ENCODE results near the gene SLC19A1.

DNA sequence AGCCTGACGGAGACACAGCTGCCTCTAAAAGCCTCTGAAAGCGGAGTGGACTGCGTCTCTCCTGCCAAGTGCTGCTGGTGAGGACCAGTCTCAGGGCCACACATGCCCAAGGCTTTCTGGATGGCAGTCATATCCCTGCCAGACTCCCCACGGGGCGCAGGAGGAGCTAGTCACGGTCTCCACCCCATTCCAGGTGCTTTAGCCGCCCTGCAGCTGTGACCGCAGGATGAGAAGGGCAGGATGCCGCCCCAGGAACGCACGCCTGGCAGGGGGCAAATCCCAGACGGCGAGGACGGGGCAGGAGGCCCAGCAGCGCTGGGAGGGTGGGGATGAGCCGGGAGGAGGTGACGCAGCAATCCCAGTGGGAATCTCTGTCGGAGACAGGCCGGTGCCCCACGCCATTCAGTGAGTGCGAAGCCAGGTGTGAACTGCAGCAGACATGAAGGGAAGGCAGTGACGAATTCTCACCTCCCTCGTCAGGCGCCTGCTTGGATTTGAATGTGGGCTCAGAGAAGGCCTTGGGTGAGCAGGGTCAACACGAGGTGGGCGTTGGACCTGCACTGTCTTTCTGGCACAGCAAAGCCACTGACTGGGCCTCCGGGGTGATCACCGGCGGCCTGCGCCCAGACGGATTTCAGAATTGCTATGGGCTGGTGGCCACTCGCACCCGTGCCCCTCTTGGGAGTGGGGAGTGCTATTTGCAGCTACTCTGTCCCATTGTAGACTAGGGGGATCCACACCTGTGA lies 38.5 kb upstream of the SLC19A1 start:
- TF ChIP-seq MXI1 (IDR thresholded peaks at IDR 0.05; ENCODE audit: low read depth, low read length) = no peak
- TF ChIP-seq, protein P1, sequence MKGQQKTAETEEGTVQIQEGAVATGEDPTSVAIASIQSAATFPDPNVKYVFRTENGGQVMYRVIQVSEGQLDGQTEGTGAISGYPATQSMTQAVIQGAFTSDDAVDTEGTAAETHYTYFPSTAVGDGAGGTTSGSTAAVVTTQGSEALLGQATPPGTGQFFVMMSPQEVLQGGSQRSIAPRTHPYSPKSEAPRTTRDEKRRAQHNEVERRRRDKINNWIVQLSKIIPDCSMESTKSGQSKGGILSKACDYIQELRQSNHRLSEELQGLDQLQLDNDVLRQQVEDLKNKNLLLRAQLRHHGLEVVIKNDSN (IDR thresholded peaks at IDR 0.05; ENCODE audit: borderline replicate concordance, low read depth) = no peak
- no peak for TF ChIP-seq YY1 (IDR thresholded peaks at IDR 0.05; ENCODE audit: low read depth)
- no peak for TF ChIP-seq SMC3 (IDR thresholded peaks at IDR 0.05; ENCODE audit: low read depth, low read length)
- TF ChIP-seq JUND (IDR thresholded peaks at IDR 0.05) = no peak
- TF ChIP-seq, protein P2, sequence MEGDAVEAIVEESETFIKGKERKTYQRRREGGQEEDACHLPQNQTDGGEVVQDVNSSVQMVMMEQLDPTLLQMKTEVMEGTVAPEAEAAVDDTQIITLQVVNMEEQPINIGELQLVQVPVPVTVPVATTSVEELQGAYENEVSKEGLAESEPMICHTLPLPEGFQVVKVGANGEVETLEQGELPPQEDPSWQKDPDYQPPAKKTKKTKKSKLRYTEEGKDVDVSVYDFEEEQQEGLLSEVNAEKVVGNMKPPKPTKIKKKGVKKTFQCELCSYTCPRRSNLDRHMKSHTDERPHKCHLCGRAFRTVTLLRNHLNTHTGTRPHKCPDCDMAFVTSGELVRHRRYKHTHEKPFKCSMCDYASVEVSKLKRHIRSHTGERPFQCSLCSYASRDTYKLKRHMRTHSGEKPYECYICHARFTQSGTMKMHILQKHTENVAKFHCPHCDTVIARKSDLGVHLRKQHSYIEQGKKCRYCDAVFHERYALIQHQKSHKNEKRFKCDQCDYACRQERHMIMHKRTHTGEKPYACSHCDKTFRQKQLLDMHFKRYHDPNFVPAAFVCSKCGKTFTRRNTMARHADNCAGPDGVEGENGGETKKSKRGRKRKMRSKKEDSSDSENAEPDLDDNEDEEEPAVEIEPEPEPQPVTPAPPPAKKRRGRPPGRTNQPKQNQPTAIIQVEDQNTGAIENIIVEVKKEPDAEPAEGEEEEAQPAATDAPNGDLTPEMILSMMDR (IDR thresholded peaks at IDR 0.05) = no peak
- no peak for TF ChIP-seq TAF1 (IDR thresholded peaks at IDR 0.05; ENCODE audit: borderline replicate concordance, low read depth, low read length)
- no peak for TF ChIP-seq EZH2phosphoT487 (IDR thresholded peaks at IDR 0.05; ENCODE audit: borderline replicate concordance, low read depth)

Data from SK-N-SH (cell line).